Measurements from ENCODE around the gene SLF2.
"Not testable (repeated sequence)": the region's sequence is repeated elsewhere in the genome, so short reads cannot be mapped to it uniquely, and the experiment has no call there.

The SLF2 gene

GRCh38 chr10:100967332-100967731, 54.6 kb downstream of the SLF2 start:
- no peak for DNase-seq

DNA sequence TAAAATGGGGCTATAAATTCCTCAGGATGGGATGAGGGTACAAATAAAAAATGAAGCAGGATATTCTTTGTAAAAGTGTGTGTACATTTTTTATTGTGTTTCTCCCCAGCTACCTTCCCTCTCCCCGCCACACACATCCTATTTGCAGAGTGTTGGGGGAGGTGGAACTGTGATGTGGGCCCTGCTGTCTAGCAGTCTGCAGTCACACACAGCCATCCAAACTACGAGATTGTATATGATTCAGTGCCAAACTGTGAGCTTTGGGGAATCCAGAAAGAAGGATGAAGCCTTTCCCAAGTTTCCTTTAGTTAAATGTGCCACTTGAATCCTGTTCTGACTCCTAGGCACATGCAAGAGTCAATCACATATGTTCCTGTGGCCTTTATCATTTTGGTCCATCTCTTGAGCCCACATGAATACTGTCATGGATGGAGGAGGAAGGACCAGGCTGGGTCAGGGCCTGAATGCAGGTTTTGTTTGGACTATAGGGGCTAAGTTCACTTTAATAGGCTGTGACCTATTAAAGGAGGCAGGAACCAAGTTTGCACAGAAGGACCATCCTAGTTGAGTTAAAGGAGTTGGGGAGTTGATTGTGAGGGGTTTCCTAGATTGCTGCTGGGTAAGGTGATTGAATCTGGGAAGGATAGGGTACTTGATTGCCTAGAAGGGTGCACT, 55.4 kb downstream of the SLF2 start:
- no peak for DNase-seq

DNA sequence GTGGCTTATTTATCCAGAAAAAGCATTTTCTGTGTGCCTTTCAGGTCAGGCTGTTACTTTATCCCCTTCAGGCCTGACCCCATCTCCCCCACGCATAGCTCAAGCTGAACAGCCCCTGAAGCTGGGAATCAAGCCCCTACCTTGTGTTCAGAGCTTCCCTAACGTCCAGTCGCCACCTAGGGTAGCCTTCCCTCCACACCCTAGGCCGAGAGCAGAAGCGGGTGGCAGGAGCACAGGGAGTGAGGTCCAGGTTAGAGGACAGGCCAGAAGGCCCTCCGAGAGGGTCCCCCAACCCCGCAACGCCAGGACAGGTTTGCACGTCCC, 56.1 kb downstream of the SLF2 start:
- no peak for DNase-seq

DNA sequence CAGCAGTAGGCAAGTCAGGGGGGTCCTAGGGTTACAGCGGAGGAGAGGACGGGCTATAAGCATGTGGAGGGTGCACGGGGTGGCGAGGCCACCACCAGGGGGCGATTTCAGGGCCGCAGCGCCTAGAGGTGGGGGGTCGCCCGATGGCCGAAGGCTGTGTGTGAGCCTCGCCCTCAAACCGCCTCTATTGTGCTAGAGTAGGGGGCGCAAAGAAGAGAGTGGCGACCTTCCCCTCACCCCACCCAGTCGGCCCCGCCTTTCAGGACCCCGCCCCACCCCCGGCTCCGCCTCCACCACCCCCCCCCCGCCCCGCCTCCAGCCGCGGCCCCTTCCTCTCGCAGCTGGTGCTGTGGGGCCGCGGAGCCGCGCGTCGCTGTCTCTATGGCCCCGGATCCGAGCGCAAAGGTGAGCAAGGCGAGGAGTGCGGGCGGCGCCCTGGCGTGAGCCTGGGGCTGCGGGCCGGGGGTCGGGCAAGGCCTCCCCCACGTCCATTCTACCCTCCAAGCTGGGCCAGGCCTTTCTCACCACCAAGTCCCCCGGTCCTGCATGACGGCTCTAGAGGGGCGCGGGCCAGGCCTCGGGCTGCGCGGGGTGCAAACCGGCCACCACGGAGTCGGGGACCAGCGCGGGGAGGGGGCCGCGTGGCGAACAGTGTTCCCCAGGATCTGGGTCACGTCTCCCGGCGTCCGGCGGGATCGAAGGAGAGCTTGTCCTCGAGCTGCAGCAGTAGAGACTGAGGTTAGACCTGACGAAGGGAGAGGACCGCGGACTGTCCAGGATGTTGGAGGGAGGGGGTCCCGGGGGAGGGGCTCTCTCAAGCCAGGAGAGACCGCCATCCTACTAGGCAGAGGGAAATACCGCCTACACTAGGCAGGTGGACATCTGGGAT, 56.7 kb downstream of the SLF2 start, which contains the start of gene SEMA4G:
SEMA4G (plus strand) TSS at position 318 of the 889 bp plus-strand sequence. CDS start 3,409 bp downstream, outside the sequence.
- peak; percentile 35 for DNase-seq

GRCh38 chr10:100970076-100970913, 57.5 kb downstream of the SLF2 start:
- DNase-seq, result no peak

GRCh38 chr10:100970914-100971811, 58.4 kb downstream of the SLF2 start:
- DNase-seq, result no peak

- DNase-seq, result no peak
Measured at GRCh38 chr10:100972115-100972903, 59.5 kb downstream of the SLF2 start.

DNA sequence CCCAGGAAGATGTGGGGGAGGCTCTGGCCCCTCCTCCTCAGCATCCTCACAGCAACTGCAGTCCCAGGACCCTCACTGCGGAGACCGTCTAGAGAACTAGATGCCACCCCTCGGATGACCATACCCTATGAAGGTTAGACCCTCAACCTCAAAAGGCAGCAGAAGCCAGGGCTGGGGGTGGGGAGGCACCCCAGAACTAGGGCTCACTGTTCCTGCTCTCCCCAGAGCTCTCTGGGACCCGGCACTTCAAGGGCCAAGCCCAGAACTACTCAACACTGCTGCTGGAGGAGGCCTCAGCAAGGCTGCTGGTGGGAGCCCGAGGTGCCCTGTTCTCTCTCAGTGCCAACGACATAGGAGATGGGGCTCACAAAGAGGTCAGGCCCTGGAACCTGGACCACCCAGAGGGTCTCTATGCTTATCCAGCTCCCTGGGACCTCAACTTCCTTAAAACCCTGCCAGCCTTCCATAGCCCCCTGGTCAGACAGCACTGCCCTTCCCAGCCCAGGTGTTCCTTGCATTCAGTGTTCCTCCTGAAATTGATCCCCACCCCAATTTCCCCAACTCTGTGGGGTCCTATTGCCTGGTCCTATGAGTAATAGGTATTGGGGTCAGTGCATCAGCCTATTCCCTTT, 60.3 kb downstream of the SLF2 start:
- DNase-seq, result no peak

- DNase-seq, result not testable (repeated sequence)
Measured at GRCh38 chr10:100975397-100975796, 62.6 kb downstream of the SLF2 start.

- DNase-seq, result no peak
Measured at GRCh38 chr10:100976906-100977305, 64.1 kb downstream of the SLF2 start.

DNA sequence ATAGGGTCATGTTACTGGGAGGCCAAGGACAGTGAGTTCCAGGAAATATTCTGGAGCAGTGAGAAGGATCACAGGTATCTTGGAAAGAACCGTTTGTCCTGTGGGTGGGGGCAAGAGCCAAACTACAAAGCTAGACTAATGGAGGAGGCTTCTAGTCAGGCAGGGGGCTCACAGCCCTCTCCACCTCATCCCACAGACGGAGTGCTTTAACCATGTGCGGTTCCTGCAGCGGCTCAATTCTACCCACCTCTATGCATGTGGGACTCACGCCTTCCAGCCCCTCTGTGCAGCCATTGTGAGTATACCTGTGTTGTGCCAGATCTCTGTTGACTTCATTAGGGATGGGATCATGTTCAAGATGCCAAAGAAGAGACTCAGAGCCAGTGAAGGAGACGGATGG, 64.7 kb downstream of the SLF2 start:
- DNase-seq, result no peak

GRCh38 chr10:100978121-100978900, 65.5 kb downstream of the SLF2 start:
- no peak for DNase-seq

DNA sequence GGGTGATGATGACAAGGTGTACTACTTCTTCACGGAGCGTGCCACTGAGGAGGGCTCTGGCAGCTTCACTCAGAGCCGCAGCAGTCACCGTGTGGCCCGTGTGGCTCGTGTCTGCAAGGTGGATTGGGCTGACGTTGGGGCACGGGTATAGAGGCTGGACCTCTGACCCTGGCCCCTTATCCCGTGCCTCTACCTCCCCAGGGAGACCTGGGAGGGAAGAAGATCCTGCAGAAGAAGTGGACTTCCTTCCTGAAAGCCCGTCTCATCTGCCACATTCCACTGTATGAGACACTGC, 66.1 kb downstream of the SLF2 start:
- DNase-seq, result no peak

DNA sequence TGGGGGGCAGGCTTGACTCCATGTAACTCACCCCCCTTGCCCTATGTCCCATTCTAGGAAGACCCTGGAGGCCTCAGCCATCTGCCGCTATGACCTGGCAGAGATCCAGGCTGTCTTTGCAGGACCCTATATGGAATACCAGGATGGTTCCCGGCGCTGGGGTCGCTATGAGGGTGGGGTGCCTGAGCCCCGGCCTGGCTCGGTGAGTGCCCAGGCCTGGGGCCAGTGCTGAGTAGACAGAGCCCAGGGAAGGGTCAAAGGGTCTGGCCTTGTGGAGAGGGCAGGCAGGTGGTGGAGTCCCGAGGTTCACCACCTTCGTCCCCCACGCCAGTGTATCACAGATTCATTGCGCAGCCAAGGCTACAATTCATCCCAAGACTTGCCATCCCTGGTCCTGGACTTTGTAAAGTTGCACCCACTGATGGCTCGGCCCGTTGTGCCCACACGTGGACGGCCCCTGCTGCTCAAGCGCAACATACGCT, 67.1 kb downstream of the SLF2 start:
- no peak for DNase-seq

- no peak for DNase-seq
Measured at GRCh38 chr10:100980311-100980710, 67.5 kb downstream of the SLF2 start.

- DNase-seq, result no peak
Measured at GRCh38 chr10:100980711-100981110, 67.9 kb downstream of the SLF2 start.

GRCh38 chr10:100981178-100981772, 68.5 kb downstream of the SLF2 start:
- DNase-seq, result no peak

- DNase-seq, result no peak
Measured at GRCh38 chr10:100982916-100983830, 70.4 kb downstream of the SLF2 start.
